SK-N-MC (cell line): Measurements from ENCODE around the gene ARHGEF2.

Experiments
- DNase-seq: peaks from one replicate; pipeline ENCODE4 v3.0.0-alpha.2; 2011; ENCODE audit warnings: low read depth, low spot score
- H3K27ac ChIP-seq: fragments of 200-600 bp; sonication (generic); 2 replicates; pipeline ENCODE4 v1.5.1; 2016; ENCODE audit warnings: mixed run types
- H3K36me3 ChIP-seq: fragments of 200-600 bp; sonication (generic); 2 replicates; pipeline ENCODE4 v1.6.1; 2017; ENCODE audit warnings: antibody characterized with exemption, low read length, mixed read lengths; ENCODE audit not compliant: insufficient read depth
- H3K4me3 ChIP-seq: fragments of 200-600 bp; sonication (generic); 2 replicates; pipeline ENCODE4 v1.5.1; 2016
- H3K9ac ChIP-seq: fragments of 200-600 bp; sonication (generic); 2 replicates; pipeline ENCODE4 v1.8.0; 2017; ENCODE audit warnings: mixed run types, mixed read lengths; ENCODE audit not compliant: insufficient read length
- H3K9me3 ChIP-seq: fragments of 200-600 bp; sonication (generic); 2 replicates; pipeline ENCODE4 v1.6.1; 2017; ENCODE audit warnings: low read depth, mild to moderate bottlenecking, antibody characterized with exemption, low read length, moderate library complexity, mixed read lengths
- EZH2 ChIP-seq: fragments of 200-600 bp; sonication (generic); IDR thresholded peaks from one replicate; pipeline ENCODE4 v1.6.1; 2017; ENCODE audit warnings: antibody characterized with exemption
- FOXP2 ChIP-seq: optimal IDR thresholded peaks from 2 replicates; pipeline ENCODE3; 2011; ENCODE audit warnings: mild to moderate bottlenecking, moderate library complexity; ENCODE audit not compliant: insufficient read depth; ENCODE audit errors: extremely low read length, control extremely low read depth
- POLR2AphosphoS5 ChIP-seq: IDR thresholded peaks from 2 replicates; pipeline ENCODE4 v1.6.1; 2012; ENCODE audit warnings: mild to moderate bottlenecking, low read depth, low read length, borderline replicate concordance

Gene ARHGEF2

GRCh38 chr1:155970531-155971167 is 7.7 kb downstream of the ARHGEF2 start:
- Histone ChIP-seq H3K4me3 (no peak overlapping the region), H3K36me3 (peaks cover 88% of the 10 kb centered on the region), H3K27ac (no peak overlapping the region)

DNA sequence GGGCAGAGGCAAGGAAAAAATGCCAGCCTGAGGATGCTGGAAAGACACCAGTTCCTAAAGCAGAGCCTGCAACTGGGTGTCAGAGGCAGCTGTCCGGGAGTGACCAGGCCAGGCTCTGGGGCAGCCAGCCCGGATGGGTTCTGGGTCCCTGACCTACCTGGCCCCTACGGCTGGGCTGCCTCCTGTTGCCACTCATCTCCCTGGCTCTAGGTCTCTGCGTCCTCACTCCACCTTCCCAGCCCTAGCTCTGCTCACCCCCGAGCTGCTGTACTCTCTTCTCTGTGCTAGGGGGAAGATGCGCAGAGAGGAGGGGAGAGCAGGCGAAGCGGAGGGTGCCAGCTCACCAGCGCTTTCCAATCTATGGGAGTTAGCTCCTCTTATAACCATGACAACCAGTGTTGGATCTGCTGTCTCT is 9.0 kb downstream of the ARHGEF2 start:
- TF ChIP-seq EZH2 (no peak), POLR2AphosphoS5 (no peak), FOXP2 (no peak)
- Histone ChIP-seq H3K36me3 (peaks cover 88% of the 10 kb centered on the region), H3K9me3 (no peaks in the 10 kb centered on the region), H3K27ac (no peak overlapping the region), H3K9ac (no peak overlapping the region), H3K4me3 (no peak overlapping the region)
- no peak for DNase-seq

More at GRCh38 chr1:155970531-155971167, 7.7 kb downstream of the ARHGEF2 start:
- Histone ChIP-seq H3K9ac (no peak overlapping the region), H3K9me3 (no peaks in the 10 kb centered on the region)
- TF ChIP-seq FOXP2, result no peak
- no peak for TF ChIP-seq POLR2AphosphoS5
- TF ChIP-seq EZH2, result no peak
- no peak for DNase-seq

DNA sequence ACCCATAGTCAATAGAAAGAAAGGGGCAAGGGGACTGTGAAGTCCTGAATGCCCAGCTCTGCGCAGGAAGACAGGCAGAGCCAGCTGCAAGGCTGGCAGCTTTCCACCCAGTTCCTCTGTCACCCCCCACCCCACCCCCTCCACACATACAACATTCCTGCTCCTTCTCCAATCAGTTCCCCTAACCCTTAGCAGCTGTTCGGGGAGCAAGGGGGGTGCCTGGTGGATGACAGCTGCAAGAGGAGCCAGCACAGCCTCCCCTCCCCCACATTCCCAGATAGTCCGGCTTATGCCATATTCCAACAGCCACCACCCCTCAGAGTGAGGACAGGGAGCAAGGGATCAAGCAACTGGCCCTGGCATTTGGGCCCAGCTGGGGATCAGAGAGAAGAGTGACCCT is 9.7 kb downstream of the ARHGEF2 start:
- no peaks in the 10 kb centered on the region for H3K9me3 ChIP-seq
- no peak overlapping the region for H3K9ac ChIP-seq
- H3K4me3 ChIP-seq, result no peak overlapping the region
- DNase-seq, result no peak
- peaks cover 88% of the 10 kb centered on the region for H3K36me3 ChIP-seq
- TF ChIP-seq POLR2AphosphoS5 (no peak), EZH2 (no peak)
- no peak overlapping the region for H3K27ac ChIP-seq

DNA sequence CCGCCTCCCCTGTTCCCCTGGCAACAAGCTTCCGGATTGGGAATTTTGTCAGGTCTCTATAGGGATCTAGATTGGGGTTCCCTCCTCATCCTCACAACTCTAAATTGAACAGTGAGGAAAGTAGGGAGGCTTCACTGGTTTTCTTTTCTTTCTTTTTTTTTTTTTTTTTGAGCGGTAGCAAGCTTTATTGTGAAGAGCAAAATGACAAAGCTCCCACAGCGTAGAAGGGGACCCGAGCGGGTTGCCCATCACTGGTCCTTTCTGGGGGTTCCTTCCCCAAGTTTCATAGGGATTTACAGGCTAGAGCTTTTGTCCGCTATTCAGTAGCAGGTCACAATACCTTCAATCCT is 10.3 kb downstream of the ARHGEF2 start:
- TF ChIP-seq FOXP2 (no peak), POLR2AphosphoS5 (no peak), EZH2 (no peak)
- H3K4me3 ChIP-seq, result no peak overlapping the region
- H3K9ac ChIP-seq, result no peak overlapping the region
- no peak overlapping the region for H3K27ac ChIP-seq
- no peak for DNase-seq
- H3K36me3 ChIP-seq, result peaks cover 89% of the 10 kb centered on the region
- no peaks in the 10 kb centered on the region for H3K9me3 ChIP-seq

- Histone ChIP-seq H3K9ac (no peak overlapping the region), H3K27ac (no peak overlapping the region), H3K36me3 (peaks cover 89% of the 10 kb centered on the region)
These were observed 10.9 kb downstream of the ARHGEF2 start for GRCh38 chr1:155967341-155968050.

GRCh38 chr1:155966750-155967149 is 11.6 kb downstream of the ARHGEF2 start:
- peaks cover 90% of the 10 kb centered on the region for H3K36me3 ChIP-seq
- no peak for TF ChIP-seq EZH2
- H3K9me3 ChIP-seq, result no peaks in the 10 kb centered on the region
- H3K4me3 ChIP-seq, result no peak overlapping the region
- DNase-seq, result no peak
- no peak overlapping the region for H3K27ac ChIP-seq
- no peak overlapping the region for H3K9ac ChIP-seq

More at GRCh38 chr1:155967341-155968050, 10.9 kb downstream of the ARHGEF2 start:
- TF ChIP-seq FOXP2, result no peak
- TF ChIP-seq POLR2AphosphoS5, result no peak
- TF ChIP-seq EZH2, result no peak
- DNase-seq, result no peak
- Histone ChIP-seq H3K9me3 (no peaks in the 10 kb centered on the region), H3K4me3 (no peak overlapping the region)

- Histone ChIP-seq H3K9ac (no peak overlapping the region), H3K4me3 (no peak overlapping the region), H3K27ac (no peak overlapping the region), H3K9me3 (no peaks in the 10 kb centered on the region), H3K36me3 (peaks cover 95% of the 10 kb centered on the region)
- TF ChIP-seq POLR2AphosphoS5 (no peak), FOXP2 (no peak), EZH2 (no peak)
- DNase-seq, result no peak
These were observed 12.2 kb downstream of the ARHGEF2 start for GRCh38 chr1:155966135-155966534.

- Histone ChIP-seq H3K36me3 (peaks cover 95% of the 10 kb centered on the region), H3K4me3 (no peak overlapping the region), H3K9me3 (no peaks in the 10 kb centered on the region), H3K9ac (no peak overlapping the region), H3K27ac (no peak overlapping the region)
- no peak for DNase-seq
- TF ChIP-seq FOXP2 (no peak), EZH2 (no peak), POLR2AphosphoS5 (no peak)
These were observed 14.2 kb downstream of the ARHGEF2 start for GRCh38 chr1:155964193-155964592.

GRCh38 chr1:155962599-155963211 is 15.6 kb downstream of the ARHGEF2 start:
- H3K9ac ChIP-seq, result no peak overlapping the region
- H3K27ac ChIP-seq, result no peak overlapping the region
- no peak for TF ChIP-seq EZH2
- no peak for TF ChIP-seq FOXP2
- TF ChIP-seq POLR2AphosphoS5, result no peak
- no peaks in the 10 kb centered on the region for H3K9me3 ChIP-seq
- DNase-seq, result no peak
- H3K4me3 ChIP-seq, result no peak overlapping the region
- H3K36me3 ChIP-seq, result peaks cover 92% of the 10 kb centered on the region
